GM18868 (cell line): Measurements from ENCODE around the gene ERC2.

Experiments used
- ATAC-seq: cut with Tn5 transposase; IDR thresholded peaks from one replicate; pipeline ENCODE4 v1.9.1; 2021; ENCODE audit warnings: mild to moderate bottlenecking, moderate library complexity; ENCODE audit not compliant: unreplicated experiment

The ERC2 gene

DNA sequence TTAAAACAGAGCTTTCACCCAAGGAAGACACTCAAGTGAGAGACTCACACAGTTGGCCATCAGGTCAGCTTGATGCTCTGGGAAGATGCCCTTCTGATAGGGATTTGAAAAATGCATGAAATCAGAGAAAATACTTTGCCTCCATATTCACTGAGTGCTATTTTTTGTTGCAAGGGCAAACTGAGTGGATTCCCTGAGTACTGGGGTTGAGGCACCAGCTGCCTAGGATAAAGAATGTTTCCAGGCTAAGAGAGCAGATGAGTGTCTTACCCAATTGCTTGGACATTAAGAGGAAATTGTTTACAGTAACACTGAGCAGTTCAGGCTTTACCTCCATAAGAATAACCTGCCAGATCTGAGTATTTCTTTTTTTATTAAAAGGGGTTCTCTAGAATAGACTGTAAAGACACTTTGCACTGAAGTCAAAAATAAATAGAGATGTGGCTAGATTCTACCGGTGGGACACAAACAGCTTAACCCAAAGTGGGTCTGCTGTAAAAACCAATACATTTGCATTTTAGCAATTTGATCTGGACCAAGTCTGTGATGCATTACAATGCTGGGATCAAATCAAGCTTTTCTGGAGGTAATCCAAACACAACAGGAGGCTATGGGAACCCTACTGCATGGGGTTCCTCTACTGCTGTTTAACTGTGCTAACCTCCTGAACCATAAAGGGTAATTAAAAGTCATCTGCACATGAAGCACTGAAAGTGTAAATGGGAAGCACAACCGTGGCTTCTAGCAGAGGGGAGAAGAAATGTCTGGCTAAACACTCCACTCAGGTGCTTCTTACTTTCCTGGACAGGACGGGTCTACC, 742.4 kb downstream of the ERC2 start:
- ATAC-seq, result no peak

- ATAC-seq, result peak; percentile 52
These were observed 743.4 kb downstream of the ERC2 start for GRCh38 chr3:55724821-55725220.

DNA sequence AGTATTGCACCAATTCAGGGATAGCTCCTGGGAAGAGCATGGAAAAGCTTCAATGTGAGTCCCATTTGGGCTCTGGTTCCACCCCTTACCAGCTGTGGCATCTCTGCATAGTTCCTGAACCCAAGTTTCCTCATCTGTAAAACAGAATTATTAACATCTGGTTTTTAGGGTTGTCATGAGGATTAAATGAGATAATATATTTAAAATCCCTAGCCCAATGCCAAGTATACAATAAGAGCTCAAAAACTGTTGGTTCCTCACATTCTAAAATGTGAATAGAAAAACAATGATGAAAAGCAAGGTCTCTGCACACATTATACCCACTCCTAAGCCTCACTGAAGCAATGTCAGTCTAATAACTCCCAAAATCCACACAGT, 743.9 kb downstream of the ERC2 start:
- no peak for ATAC-seq

DNA sequence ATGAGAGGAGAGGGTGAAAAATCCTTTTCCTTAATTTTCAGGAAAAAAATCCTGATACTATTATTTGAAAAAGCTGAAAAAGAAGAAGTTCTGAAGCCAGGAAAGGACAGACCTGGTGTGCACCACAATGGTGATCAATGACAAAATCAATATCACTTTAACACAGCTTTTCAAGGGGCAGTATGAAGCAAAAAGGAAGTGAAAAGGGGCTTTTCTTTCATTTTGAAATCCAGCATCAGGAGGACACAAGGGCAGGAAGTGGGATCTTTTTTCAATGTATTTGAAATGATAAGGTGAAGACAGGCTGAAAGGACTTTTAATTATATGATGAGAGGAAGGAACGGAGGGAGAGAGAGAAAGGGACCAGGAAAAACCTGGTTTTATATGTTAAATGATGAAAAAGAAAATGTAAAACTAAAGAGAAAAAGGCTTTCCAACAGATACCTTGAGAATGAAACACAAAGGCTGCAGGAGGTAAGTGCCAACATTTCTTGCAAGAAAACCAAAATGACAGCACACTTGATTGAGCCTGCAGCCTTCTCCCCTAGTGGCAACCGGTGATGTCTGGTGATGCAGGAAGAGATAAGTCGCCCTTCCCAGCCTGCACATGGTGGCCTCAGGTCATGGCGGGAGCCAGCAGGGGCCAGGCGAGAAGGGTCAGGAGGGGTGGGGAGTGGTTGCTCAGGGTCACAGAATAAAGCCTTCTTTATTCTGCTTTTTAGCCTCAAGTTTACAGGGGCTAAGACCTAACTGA, 744.4 kb downstream of the ERC2 start:
- no peak for ATAC-seq

- no peak for ATAC-seq
These were observed 746.4 kb downstream of the ERC2 start for GRCh38 chr3:55721716-55722484.

GRCh38 chr3:55720614-55721013, 747.7 kb downstream of the ERC2 start:
- ATAC-seq, result peak; percentile 51

DNA sequence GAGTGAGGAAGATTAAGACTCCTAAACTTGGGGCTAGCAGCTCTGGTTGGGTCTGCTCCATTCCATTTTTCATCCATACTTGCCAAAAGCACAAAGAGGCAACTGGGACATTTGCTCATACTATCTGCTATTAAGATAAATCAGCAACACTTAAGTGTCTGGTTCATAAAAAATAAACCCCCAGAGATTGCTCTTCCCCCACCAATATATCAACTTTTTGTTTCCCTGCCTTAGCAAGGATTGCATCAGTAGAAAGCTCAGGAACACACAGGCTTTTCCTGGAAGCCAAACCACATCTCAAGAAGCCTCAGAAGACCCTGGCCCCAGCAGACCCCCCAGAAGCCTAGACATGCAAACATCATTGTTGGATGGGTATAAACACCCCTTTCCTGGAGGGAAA, 748.8 kb downstream of the ERC2 start:
- no peak for ATAC-seq

DNA sequence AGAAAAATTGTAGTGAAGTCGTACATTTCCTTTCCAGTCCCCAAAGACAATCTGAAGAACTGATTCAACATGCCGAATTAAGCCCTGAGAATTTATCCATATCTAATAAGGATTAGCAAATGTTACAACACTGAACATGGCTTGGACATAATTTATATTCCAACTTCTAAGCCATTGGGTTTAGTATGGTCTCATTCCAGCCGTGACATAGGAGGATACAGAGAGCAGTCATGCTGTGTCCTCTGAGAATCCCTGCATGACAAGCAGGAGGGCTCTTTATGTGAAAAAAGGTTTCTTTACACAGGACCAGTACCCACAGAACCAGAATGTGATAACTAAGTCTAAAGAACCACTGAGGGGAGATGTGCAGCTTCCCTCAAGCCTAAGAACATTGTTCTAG, 749.3 kb downstream of the ERC2 start:
- ATAC-seq, result no peak

DNA sequence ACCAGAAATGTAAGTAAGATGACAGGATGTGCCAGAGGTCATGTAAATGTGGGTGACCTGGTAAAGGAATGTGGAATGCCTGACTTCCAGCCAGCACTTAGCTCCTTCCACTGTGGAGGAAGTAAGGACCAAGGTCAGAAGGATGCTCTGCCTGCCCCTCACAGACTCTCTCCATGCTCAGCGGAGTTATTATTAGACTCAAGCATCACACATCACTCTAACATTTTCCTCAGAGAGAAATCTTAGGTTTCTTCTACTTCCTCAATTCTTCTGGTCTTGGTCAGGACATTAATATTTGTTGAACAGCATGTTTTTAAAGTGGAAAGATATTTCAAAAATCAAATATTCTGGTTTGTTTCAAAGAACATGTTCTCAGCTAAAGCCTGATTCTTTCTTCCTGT, 749.7 kb downstream of the ERC2 start:
- no peak for ATAC-seq

GRCh38 chr3:55718074-55718473, 750.2 kb downstream of the ERC2 start:
- no peak for ATAC-seq

DNA sequence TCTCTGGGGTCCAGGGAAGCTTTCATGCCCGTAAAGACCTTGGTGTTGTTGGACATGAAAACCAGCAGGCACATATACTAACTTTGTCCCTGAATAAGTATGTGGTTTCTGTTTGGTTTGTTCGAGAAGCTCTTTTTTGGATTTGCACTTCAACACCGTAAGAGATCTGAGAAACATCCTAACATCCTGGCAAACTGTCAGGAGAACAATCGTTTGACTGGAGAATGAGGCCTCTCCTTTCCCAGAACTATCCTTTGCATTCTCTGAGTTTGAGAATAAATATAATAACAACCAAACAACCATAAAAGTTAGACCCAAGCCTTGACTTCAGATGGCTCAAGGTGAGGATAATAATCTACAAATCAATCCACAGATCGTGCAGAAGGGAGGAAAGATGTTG, 750.8 kb downstream of the ERC2 start:
- no peak for ATAC-seq

DNA sequence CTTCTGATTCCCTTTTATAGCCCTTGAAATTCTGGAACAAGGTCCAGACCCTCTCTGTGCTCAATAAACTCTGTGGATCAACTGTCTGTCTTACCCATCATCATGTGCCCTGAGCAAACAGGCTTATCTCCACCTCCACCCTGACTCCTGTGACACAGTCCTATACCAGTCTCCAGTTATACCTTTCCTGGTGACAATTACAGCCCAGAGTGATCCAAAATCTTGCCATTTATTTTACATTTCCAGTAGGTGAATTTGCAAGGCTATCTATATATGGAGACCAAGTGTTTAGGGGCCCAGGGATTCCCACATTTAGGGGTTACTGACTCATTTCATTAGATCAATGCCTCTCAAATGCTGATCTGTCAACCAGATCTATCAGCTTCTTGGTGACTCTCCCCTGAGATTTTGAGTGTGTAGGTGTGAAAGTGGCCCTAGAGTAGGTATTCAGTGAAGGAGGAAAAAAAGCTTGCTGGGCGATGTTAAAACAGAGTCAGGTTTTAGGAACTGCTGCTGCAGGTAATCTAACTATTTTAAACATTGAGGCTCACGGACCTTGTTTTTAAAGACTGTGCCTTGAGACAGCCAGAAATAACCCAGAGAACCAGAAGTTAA, 751.5 kb downstream of the ERC2 start:
- ATAC-seq, result no peak

DNA sequence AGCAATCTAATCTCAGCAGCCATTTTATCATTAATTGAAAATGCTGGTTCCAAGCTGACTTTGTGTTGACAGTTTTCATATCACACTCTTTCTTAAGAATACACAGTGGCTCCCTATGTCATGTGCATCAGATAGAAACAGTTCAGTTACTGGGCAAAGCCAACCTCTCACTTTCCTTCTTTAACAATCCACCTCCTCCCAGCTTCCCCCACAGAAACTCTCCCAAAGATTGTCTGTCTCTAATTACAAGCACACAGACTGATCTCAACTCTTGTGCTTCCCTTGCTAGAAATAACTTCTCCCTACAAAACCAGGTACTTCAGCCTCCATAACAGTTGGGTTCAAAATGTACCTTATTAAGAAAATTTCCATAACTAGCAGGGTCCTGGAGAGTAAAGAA, 752.2 kb downstream of the ERC2 start:
- no peak for ATAC-seq

DNA sequence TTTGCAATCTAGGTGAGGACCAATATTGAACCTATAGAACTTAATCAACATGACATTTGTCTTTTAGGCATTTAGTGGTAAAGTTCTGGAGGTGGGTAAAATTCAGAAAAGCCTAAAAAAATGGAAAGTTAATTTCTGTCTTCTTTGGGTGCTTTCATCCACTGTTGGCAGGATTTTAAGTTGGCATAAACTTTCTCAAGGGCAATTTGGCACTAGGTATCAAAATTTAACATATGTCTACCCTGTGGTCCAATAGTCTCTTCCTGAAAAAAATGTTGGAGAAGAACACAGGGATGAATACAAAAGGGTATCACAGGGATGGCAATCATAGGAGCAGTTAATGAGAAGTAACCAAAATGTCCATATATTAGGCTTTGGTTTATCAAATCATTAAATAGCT, 754.2 kb downstream of the ERC2 start:
- no peak for ATAC-seq

DNA sequence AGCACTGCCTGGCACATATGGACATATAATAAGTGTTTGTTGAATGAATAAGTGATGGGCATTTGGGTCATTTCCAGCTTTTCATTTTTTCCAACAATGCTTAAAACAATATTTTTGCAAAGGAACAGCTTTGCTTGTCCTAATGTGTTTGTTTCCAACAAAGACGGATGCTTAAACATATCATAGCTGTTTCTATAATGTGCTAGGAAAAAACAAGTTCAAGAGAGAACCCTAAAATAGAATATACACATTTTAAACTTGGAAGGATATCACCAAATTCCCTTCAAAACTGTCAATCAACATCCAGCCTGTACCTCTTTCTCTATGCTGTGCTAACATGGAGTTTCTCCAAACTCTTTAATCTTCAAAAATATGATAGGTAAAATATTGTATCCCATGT, 756.6 kb downstream of the ERC2 start:
- ATAC-seq, result no peak

- no peak for ATAC-seq
These were observed 758.8 kb downstream of the ERC2 start for GRCh38 chr3:55709411-55710012.

DNA sequence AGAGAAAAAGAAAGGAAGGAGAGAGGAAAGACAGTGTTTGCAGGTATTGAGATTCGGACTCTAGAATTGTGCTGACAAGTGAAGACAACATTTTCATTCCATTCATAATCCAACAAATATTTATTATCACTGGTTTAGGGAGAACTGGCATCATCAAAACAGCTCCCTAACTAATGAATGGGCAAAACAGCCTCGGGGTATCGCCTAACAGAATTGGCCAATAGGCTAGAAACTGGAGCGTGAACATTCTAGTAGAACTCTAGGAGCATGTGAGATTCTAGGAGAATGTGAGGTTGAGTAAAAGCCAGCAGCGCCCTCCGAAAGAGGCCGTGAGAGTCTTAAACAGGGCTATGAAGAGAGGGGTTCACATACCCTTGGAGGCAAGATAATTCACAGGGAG, 759.3 kb downstream of the ERC2 start:
- no peak for ATAC-seq

- no peak for ATAC-seq
These were observed 760.0 kb downstream of the ERC2 start for GRCh38 chr3:55708242-55708641.

DNA sequence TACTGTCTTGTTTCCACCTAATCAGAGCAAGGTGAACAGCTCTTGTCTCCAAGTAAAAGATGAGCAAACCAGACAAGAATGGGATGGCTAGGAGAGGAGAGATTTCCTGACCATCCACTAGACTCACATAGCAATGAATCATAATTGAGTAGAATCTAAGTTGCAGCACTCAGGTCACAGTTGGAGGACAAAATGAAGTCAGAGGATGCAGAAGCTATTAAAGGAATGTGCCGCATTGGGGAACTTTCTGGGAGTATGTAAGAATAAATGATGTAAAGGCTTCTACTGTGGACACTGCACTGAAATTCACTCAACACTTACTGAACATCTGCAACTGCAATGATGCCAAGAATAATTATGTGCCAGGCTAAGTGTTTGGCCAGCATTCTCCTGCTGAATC, 763.7 kb downstream of the ERC2 start:
- no peak for ATAC-seq

DNA sequence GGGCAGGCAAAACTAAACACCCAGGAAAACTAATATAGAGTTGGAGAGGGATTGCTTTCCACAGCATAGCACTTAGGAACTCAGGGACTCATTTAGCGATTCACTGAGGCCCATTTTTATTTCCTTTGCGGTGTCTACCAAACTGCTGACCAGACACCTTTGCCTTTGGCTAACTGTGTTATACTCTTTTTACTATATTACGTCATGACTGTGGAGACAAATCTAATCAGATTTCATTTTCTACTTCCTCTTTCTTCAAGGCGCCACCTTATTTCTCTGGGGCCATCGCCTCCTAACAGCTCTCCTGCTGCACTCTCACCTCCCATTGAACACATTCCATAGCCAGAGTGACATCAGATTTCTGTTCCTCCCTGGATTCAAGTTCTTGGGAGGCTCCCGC, 765.4 kb downstream of the ERC2 start:
- no peak for ATAC-seq

DNA sequence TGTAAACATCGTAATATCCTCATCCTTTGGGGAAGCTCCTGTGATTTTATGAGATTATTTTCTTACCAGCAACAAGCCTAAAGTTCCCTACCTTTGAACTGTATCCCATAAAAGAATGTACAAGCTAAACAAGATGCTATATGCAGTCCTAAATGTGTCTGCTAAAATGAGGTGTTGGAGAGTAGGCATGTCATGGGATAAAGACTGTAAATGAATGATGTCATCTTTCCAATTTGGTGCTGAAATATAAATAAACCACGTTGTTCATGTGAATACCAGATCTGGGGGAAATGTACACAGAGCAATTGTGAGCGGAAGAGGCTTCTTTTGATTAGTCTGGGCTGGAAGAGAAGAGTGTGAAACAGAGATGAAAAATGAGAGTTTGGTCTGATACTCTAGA, 766.3 kb downstream of the ERC2 start:
- ATAC-seq, result no peak
